Measurements from ENCODE around the gene TIAM1. TPM values are rescaled to one million over a fixed set of nuclear protein-coding genes. Genes with fewer than 3 reads are reported as not detected.

The TIAM1 gene
- total RNA-seq, 1 donor from 2014 or later, result 2.7 TPM

DNA sequence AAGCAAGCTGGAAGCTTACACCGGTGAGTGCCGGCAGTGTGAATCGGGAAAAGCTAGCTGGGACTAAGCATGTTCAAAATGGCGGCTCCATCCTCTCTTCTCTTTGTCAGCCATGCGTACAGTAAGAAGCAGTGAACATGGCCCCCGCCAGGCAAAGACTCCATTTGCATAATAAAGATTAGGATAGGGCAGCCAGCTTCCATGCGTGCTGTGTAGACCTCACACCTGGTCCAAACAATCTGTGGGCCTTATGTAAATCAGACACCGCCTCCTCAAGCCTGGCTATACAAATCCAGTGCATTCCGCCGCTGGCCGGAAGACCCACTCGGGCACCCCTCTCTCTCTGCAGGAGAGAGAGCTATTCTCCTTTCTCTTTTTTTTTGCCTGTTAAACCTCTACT lies 150.3 kb downstream of the TIAM1 start:
- TF ChIP-seq, protein P1, sequence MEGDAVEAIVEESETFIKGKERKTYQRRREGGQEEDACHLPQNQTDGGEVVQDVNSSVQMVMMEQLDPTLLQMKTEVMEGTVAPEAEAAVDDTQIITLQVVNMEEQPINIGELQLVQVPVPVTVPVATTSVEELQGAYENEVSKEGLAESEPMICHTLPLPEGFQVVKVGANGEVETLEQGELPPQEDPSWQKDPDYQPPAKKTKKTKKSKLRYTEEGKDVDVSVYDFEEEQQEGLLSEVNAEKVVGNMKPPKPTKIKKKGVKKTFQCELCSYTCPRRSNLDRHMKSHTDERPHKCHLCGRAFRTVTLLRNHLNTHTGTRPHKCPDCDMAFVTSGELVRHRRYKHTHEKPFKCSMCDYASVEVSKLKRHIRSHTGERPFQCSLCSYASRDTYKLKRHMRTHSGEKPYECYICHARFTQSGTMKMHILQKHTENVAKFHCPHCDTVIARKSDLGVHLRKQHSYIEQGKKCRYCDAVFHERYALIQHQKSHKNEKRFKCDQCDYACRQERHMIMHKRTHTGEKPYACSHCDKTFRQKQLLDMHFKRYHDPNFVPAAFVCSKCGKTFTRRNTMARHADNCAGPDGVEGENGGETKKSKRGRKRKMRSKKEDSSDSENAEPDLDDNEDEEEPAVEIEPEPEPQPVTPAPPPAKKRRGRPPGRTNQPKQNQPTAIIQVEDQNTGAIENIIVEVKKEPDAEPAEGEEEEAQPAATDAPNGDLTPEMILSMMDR (IDR thresholded peaks at IDR 0.05), result no peak
- Histone ChIP-seq H3K27me3 (no peaks in the 10 kb centered on the region), H3K4me1 (no peaks in the 10 kb centered on the region), H3K36me3 (no peaks in the 10 kb centered on the region), H3K4me3 (no peak overlapping the region), H3K9me3 (no peaks in the 10 kb centered on the region), H3K27ac (no peak overlapping the region)
- no peak for DNase-seq (ENCODE audit: low spot score in 2 of 2)
- intact Hi-C loops (cut with DNase I), result no loop called here

DNA sequence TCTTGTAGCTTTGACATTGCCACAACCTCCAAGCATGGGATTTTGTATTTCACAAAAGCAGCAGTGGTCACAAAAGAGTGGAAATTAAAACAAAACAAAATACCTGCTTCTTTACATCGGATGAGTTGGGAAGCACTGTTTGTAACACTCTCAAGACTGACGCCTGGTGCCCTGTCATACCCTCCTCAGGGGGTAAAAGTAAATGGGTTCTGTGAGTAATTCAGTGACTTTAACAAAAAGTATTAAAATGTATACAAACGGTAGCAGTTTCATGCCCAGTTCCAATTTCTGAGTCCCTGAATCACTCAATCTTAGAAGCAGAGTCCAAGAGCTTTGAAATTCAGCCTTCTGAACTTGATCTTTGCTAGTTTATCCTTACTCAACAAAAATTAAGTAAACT lies 152.5 kb downstream of the TIAM1 start:
- Histone ChIP-seq H3K4me3 (no peak overlapping the region), H3K27me3 (no peaks in the 10 kb centered on the region), H3K4me1 (no peaks in the 10 kb centered on the region), H3K36me3 (no peaks in the 10 kb centered on the region), H3K27ac (no peak overlapping the region), H3K9me3 (no peaks in the 10 kb centered on the region)
- TF ChIP-seq, protein P1 (IDR thresholded peaks at IDR 0.05), result no peak
- intact Hi-C loops (cut with DNase I), result no loop called here
- DNase-seq (ENCODE audit: low spot score in 2 of 2), result no peak

DNA sequence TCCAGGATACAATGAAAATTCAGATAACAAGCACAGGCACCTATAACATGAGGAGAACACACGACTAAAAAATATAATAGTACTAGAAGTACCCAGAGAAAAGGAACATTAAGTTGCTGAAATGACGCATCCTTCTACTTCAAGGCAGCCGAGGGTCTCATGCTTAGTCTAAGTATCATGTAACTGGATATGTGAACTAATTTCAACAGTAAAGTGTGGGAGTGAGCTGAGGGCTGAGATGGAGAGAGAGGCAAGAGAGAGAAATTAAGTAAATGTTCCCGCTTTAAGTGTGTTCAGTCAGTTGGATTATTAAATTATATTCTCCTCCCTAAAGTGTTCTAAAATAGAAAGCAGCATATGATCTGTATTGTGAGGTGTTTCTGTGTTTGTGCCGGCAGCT lies 153.5 kb downstream of the TIAM1 start:
- TF ChIP-seq, protein P1 (IDR thresholded peaks at IDR 0.05), result no peak
- no peaks in the 10 kb centered on the region for H3K4me1 ChIP-seq
- intact Hi-C loops (cut with DNase I), result no loop called here

GRCh38 chr21:31187499-31187898 lies 156.6 kb downstream of the TIAM1 start:
- TF ChIP-seq, protein P1 (IDR thresholded peaks at IDR 0.05), result no peak
- H3K4me3 ChIP-seq, result no peak overlapping the region
- no peak overlapping the region for H3K27ac ChIP-seq
- H3K36me3 ChIP-seq, result no peaks in the 10 kb centered on the region
- intact Hi-C loops (cut with DNase I), result no loop called here
- H3K4me1 ChIP-seq, result no peaks in the 10 kb centered on the region
- H3K9me3 ChIP-seq, result no peaks in the 10 kb centered on the region
- DNase-seq (ENCODE audit: low spot score in 2 of 2), result no peak
- H3K27me3 ChIP-seq, result no peaks in the 10 kb centered on the region

More for the DNA sequence above, 153.5 kb downstream of the TIAM1 start:
- H3K27me3 ChIP-seq, result no peaks in the 10 kb centered on the region
- no peak overlapping the region for H3K4me3 ChIP-seq
- no peak for DNase-seq (ENCODE audit: low spot score in 2 of 2)
- H3K36me3 ChIP-seq, result no peaks in the 10 kb centered on the region
- H3K27ac ChIP-seq, result no peak overlapping the region
- no peaks in the 10 kb centered on the region for H3K9me3 ChIP-seq

GRCh38 chr21:31186916-31187315 lies 157.1 kb downstream of the TIAM1 start:
- TF ChIP-seq, protein P1 (IDR thresholded peaks at IDR 0.05), result no peak
- no peaks in the 10 kb centered on the region for H3K36me3 ChIP-seq
- no peak for DNase-seq (ENCODE audit: low spot score in 2 of 2)
- H3K9me3 ChIP-seq, result no peaks in the 10 kb centered on the region
- intact Hi-C loops (cut with DNase I), result no loop called here
- H3K4me1 ChIP-seq, result no peaks in the 10 kb centered on the region
- no peaks in the 10 kb centered on the region for H3K27me3 ChIP-seq
- no peak overlapping the region for H3K4me3 ChIP-seq
- no peak overlapping the region for H3K27ac ChIP-seq

- no peak for DNase-seq (ENCODE audit: low spot score in 2 of 2)
- Histone ChIP-seq H3K27ac (no peak overlapping the region), H3K4me1 (no peaks in the 10 kb centered on the region), H3K4me3 (no peak overlapping the region), H3K9me3 (no peaks in the 10 kb centered on the region), H3K36me3 (no peaks in the 10 kb centered on the region), H3K27me3 (no peaks in the 10 kb centered on the region)
- TF ChIP-seq, protein P1 (IDR thresholded peaks at IDR 0.05), result no peak
- intact Hi-C loops (cut with DNase I), result no loop called here
Observed at GRCh38 chr21:31185663-31186062, 158.4 kb downstream of the TIAM1 start.

Measured in ascending aorta (tissue), 2 donors.